SW480 (cell line): ENCODE results near the gene CIRBP.

Source experiments
- DNase-seq: peaks from one replicate; pipeline ENCODE4 v3.0.0-alpha.2; 2016; ENCODE audit warnings: low spot score

Gene CIRBP

DNA sequence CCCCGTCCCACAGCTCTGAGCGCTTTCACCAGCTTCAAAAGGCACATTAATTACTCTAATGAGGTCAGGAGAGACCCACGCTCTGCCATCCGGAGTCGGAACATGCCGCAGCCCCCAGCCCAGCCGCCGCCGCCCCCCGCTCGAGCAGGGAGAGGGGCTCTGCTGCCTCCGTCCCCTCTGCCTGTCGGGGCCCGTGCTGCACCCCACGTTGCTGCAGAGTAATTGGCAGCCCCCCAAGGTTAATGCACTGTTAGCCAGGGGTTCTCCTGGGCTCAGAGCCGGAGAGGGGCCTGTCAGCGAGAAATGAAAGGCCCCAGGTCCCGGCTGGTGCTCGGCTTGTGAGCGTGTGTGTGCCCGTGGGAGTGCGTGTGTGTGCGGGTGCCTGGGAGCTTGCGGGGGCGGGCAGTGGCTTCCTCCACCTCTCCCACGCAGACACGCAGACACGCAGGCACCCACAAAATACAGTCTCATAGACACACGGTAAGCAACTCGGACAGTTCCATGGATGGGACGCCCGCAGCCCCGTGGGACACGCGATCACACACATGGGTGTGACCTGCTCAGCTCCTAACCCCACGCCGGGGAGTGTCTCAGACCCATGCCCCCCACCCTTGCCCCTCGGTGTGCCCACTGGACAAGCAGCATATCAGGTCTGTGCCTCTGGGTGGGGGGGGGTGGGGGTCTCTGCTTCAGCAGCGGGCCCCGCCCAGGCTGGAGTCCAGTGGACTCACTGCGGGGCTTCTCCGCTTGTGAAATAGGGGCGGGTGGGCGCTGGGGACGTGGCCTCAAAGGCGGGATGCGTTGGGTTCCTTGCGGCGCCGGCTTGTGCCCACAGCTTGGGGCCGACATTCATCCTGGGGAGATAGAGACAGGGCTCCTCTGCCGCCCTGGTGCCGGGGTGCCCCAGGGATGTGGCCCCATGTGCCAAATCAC, 11.8 kb downstream of the CIRBP start:
- no peak for DNase-seq

DNA sequence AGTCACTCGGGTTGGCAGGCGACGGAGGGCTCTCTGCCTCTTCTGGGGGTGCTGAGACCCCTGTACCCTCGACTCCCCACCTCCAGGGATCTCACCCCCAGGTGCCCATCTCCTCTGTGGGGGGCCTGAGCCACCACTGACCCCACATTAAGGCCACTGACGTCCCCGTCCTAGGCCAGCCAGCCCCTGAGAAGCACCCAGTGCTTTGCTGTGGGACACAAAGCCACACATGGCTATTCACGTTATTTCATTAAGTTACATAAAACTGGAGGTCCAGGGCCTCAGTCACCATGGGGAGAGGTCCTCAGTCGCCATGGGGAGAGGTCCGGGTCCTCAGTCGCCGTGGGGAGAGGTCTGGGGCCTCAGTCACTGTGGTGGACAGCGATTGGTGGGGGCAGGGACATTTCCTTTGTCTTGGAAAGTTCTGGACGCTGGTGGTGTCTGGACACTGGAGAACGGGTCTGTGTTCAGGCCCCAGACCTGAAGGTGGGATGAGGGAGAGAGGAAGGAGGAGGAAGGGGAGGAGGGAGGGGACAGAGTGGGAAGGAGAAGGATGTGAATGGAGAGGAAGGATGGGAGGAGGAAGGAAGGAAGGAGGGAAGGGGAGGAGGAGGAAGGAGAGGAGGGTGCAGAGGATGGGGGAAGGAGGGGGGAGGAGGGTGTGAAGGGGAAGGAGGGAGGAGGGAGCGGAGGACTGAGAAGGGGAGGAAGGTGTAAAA, 12.6 kb downstream of the CIRBP start:
- DNase-seq, result no peak

DNA sequence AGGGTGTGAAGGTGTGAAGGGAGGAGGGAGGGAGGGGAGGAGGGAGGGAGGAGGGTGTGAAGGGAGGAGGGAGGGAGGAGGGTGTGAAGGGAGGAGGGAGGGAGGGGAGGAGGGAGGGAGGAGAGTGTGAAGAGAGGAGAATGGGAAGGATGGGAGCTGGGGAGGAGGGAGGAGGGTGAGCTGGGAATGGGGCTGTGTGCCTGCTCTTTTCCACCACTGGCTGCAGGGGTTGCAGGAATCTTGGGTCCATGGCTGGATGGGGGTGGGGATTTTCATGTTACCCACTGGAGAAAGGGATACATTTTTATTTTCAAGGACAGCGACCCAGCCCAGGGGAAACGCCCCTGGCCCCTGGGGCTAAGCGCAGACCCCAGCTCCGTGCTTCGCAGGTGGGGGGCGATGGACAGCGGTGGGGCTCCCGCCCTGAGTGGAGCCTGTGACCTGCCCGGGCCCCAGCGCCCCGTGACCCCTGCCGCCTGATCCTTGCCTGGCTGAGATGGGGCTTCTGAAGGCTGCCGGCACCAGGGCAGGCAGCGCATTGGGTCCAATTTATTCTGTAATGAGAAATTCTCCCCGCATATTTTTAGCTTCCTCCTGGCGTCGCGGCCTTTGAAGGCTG, 13.6 kb downstream of the CIRBP start:
- no peak for DNase-seq

DNA sequence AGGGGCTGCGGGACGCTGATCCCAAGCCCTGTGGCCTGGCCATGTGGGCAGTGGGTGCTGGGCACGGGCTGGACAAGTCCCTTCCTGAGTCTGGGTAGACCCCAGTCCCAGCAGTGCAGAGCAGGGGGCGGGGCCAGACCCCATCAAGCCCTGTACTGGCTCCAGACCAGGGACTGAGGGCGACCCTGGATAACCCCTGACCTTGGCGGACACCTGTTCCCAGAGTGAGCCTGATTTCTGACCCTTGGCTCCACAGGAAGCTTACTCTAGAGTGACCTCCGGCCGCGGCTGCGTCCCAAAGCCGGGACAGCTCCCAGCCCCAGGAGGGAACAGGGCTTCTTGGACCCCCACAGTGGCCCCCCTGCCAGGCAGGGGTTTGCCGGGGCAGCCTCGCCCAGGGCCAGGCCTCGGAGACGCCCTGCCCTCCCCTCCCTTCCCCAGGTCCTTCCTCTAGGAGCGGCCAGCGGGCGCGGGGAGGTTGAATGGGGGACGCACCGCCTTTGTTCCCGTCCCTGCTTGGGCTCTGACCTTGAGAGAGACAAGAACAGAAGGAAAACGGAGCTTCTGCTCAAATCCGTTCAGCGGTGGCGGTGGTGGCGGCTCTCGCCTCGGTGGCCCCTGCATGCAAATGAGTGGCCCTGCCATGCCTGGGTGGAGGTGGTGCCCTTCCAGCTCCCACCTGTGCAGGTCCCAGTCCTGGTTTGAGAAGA, 14.2 kb downstream of the CIRBP start:
- DNase-seq, result no peak

DNA sequence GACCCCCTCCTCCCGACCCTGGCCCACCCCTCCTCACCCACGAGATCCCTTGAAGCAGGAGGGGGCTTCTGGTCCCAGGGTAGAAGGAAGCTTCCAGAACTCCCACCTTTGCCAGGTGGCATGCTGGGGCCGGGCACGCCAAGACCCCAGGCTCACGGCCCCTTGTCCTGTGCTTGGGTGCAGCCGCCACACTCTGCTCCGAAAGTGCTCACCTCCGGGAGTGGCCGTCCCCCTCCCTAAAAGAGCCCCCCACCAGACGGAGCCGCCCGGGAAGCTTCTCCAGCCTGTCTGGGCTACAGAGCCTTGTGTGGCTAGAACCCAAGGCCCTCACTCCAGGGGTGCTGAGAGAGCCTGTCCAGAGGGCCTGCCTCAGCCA, 14.8 kb downstream of the CIRBP start:
- no peak for DNase-seq

DNA sequence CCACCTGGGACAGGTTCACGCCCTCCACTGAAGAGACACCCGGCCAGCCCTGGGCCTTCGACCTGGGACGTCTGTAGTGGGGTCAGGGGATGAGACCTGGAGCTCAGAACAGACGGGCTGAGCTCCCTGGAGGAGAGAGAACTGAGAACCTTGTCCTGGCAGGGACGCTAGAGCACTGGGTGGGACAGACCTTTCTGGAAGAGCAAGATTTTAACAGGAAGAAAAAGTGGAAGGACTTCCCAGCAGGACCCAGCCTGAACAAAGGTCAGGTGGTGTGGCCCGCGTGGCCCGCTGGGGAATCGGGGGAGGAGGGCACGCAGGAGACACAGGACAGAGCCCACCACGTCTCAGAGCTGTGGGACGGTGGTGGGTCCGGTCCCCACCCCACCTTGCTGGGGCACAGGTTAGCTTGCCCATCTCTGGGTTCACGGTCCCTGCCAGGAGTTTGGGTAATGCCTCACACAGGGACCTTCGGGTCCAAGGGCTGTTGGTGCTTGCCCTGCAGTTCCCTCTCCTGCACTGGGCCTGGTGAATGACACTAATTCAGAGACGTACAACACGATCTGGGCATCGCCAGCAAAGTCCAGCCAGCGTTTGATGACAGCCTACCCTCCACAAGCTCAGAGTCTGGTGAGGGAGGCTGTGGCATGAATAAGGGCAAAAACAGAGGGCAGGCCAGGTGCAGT, 15.3 kb downstream of the CIRBP start:
- no peak for DNase-seq

DNA sequence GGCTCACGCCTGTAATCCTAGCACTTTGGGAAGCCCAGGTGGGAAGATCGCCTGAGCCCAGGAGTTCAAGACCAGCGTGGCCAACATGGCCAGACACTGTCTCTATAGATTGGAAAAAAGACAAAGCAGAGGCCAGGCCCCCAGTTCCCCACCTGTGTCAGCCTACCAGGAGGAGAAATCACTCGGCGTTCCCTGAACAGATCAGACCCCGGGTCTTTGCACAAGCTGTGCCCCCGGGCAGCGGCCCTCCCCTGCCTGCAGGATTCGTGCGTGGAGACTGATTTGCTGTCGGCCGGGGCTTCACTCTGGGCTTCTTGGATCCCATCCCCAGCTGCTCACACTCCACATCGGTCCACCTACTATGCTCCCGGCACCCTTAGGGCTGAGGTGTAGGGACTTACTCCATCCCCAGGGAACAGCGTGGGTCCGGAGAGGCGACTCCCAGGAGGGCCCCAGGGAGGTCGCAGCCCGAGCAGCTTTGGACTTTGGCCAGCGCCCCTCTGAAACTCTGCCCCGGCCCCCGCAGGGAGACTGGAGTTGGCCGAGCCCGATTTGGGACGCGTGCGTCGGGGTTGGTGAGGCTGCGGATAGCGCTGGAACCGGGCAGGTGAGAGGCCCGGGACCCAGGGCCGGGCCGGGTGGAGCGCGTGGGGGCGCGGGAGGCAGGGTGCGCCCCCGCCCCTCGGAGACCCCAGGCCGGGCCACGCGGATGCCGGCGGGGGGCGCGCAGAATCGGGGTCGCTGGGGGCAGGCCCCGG, 16.0 kb downstream of the CIRBP start:
- DNase-seq, result no peak

DNA sequence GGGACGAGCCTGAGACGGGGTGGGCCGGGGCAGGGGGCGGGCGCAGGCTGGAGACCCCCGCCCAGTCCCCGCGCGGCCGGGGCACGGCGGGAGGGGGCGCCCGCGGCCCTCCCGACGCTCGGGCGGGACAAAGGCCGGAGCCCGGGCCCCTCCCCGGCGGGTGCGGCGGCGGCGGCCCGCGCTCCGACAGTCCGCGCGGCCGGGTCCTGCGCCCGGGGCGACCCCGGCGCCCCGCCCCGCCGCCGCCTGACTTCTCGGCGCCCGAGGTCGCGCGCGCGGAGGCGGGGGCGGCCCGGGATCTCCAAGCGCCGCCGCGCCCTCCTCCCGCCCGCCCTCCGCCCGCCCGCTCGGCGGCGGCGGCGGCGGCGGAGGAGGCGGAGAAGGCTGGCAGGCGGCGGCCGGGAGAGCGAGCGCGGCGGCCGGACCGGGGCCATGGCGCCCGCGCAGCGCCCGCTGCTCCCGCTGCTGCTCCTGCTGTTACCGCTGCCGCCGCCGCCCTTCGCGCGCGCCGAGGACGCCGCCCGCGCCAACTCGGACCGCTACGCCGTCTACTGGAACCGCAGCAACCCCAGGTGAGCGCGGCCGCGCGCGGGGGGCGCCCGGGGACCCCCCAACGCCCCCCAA, 16.7 kb downstream of the CIRBP start, which contains the start of gene EFNA2:
Gene EFNA2 (plus strand): TSS at position 137 of the 624 bp plus-strand sequence. CDS start 296 bp downstream, at position 433.
- DNase-seq, result no peak

DNA sequence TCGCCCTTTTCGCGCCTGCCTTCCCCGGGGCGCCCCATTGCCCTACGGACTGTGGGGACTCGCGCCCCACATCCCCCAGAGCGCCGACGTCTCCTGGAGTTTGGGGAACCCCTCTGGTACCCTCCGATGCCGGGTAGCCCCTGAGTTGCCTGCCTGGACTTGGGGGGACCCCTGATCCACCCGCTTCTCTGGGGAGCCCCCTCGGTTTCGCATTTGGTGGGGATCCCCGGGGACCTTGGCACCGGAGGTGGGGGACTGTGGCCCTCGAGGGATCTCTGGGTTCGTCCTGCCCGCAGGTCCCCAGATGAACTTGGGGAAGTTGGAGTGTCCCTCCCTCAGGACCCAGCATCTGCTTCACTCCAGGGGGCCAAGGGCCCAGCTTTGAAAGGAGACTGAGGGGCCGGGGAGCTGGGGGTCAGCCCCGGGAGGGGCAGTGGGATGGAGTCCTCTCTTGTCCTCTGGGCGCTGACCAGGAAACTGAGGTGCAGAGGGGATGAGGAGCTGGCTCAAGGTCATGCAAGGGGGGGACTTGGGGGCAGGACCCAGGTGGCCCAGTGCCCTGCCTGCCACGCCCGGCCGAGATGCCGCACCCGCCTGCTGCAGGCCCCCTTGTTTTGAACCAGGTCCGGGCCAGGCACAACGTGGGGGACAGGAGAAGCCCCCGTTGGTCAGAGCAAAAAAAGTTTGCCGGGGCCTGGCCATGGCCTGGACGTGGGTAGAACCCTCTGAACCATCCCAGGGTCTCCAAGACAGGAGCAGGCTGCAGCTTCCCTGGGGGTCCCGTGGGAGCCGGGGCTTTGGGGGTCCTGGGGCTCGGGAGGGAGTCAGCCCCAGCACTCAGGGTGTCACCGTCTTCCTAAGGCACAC, 17.6 kb downstream of the CIRBP start:
- DNase-seq, result no peak

DNA sequence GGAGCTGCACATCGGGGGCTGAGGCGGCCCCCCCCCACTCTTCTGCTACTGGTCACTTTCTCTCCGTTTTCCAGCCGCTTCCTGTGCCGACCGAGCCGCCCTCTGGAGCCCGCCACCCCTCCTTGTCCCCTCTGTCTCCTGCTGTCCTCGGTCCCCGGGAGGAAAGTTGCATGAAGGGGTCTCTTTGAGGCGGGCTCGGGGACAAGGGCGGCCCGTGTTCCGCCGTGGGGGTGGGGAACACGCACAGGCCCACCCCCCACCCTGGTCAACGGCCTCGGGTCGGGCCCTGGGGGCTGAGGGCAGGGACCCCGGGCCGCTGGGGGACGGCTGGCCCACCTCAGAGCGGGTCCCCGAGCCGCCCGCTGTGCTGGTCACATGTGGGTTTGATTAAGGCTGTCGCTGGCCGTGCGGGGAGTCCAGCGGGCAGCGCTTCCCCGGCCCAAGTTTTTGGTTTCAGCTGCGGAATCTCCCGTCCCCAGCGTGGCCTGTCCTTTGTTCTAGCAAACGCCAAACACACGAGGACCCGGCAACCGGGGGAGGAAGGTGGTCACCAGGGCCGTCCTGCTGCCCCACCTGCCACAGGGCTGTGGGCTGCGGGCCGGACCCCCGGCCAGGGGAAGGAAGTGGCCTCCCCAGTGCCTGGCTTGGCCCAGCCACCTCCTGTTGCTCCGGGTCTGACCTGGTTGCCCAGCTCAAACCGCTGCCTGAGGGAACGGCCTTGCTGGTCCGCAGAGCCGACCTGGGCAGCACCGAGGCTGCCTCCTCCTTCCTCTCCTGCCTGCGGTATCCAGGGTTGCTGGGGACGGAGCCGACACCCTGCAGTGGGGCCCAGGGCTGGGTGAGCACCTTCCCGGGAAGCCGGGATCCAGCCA, 18.5 kb downstream of the CIRBP start:
- no peak for DNase-seq

DNA sequence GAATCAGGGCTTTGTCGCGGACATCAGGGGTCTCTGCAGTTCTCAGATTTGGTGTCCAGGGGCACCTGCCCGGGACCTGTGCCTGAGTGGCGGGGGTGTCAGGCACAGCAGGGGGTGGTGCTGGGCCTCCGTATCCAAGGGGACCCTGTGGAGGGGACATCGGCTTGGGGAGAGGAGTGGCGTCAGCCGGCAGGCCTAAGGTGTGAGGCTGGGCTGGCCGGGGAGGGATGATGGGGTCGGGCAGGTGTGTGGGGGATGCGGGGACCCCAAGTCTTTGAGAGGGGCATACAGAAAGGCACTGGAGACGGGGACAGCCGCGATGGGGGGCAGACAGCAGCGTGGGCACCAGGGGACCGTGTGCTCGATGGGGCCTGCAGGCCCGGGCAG, 19.1 kb downstream of the CIRBP start:
- no peak for DNase-seq

DNA sequence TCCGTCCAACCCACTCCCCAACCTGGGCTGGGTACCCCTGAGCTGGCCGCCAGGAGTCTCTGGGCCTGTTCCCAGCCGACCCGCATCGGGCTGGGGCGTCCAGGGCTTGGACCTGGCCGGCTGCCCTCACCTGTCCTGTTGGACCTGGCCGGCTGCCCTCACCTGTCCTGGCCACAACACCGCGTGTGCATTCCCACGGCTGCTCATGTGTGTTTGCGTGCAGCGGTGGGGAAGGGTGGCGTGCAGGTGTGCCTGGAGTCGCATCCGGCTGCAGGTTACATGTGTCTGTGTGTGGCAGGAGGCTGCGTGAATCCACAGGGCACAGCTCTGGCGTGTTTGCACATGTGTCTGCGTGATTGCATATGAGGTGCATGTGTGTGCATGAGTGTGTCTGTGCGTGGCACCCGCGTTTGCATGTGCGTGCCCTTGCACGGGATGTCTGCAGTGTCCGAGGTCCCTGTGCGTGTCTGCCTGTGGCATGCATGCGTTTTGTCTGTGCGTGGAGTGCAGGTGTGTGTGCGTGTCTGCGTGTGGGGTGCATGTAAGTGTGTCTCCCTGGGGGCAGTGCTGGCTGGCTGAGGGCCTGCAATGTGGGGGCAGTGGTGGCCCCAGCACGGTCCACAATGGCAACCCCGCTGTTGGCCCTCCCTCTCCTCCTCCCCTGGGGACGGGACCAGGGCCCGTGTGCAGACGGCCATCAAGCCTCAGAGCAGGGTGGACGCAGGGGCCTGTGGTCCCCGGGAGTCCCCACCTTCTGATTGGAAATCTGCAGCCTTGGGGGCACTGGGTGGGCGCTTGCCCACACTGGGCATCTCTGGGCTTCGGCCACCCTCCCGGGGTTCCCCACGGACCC, 19.9 kb downstream of the CIRBP start:
- no peak for DNase-seq

DNA sequence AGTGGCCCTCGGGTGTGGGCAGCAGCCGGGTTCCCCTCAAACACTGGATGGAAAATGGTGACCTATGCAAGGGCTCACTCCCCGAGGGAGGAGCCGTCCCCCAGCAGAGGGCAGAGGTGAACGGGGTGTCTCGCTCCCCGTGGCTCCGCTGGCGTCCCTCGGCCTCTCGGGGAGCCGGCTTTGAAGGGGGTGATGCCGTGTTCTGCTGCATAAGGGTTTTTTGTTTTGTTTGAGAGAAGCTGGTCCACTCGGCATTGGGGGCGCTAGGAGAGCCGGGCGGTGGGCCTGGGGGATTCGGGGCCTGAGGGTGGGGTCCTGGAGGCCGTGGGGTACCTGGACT, 20.5 kb downstream of the CIRBP start:
- DNase-seq, result no peak

DNA sequence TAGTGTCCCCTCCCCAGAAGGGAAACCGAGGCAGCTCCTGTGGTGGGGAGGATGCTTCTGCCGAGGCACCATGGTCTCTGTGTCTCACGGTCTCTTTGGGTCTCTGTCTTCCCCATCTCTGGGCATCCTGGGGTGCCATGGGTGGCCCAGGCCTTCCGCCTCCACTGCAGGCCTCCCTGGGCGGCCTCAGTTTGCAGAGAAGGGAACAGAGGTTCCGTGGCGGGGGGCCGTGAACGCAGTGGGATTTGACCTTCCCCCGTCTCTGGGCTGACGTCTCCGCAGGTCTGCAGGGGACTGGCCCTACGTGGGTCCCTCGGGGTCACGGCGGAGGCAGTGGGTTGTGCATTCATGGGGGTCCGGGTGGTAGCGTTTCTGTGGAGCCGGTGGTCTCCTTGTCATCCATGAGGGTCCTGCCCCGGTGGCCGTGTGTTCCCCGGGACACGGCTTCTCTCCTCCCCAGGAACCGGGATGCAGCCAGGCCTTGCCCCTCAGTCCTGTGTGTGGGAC, 21.1 kb downstream of the CIRBP start:
- DNase-seq, result no peak

DNA sequence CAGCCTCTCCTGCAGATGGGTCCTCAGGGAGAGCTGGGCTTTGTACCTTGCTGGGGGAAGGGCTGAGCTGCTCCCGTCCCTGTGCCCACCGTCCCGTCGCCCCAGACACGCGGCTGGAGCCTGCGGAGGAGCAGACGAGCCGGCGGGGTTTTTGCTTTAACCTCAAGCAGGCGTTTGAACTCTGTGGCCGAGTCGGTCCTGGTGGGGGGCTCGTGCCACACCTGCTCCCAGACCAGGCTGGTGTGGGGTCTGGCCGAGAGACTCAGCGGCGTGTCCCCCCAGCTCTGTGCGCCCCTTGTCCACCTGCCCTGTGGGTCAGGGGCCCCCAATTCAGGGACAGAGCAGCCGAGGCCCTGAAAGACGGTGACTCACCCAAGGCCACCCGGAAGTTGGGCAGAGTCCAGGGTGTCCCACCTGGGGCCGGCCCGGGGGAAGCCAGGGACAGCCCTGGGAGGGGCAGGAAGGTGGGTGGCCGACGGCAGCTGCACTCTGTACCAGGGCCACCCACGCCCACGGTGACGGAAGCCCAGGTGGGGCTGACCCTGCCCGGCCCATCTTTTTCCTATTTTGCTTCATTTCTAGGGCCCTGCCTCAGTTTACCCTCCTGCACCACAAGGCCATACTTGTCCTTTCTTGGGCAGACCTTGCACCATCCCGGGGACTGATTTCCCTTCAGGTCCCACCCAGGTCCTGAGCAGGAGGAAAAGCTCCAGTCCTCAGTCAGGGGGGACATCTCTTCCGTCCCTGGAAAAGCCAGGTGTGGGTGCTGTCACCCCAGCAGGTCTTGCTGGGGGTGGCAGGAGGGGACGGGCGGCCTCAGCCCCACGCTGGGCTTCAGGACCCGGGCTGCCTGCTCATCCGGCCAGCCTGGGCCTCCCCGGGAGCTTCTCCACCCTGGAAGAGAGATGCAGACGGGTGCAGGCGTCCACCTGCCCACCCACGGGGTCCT, 21.8 kb downstream of the CIRBP start:
- DNase-seq, result no peak

DNA sequence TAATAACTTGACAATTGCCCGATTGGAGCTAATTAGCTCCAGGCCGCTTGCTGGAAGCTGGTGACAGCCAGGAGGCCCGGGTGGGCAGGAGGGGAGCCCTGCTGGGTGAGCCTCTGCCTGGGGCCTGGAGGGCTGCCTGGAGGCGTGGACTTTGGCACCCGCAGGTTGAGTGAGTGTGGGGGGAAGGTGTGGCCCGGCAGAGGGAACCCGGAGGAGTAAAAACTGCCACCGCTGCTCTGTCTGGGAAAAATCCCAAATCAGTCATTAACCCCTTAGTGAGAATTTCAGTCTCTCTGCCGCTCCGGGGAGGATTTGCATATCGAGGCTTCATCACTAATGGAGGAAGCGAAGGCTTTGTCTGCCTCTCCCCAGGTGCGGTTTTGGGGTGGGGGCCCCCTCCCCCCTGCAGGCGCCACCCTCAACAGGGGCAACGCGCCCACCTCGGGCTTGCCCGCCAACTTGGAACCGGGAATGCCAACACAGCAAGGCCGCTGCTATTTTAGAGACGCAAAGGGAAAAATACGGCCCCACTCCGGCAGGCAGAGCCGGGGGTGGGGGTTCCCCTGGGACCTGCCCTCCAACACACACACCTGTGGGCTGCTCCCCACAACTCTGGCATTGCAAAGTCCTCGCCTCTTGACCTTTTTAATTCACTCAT, 22.8 kb downstream of the CIRBP start:
- DNase-seq, result no peak
